OCI-LY3 (cell line): ENCODE results near the gene LMCD1.

Experiments used
- CTCF ChIP-seq: fragments of 200-600, 300-600 bp; sonication (generic); IDR thresholded peaks from 2 replicates; pipeline ENCODE4 v1.5.1; 2014; ENCODE audit warnings: antibody characterized with exemption, low read length, low read depth
- EZH2phosphoT487 ChIP-seq: fragments of 200-600 bp; shearing (Covaris generic); IDR thresholded peaks from 2 replicates; pipeline ENCODE4 v1.6.1; 2018; ENCODE audit warnings: antibody characterized with exemption, mixed run types, low read depth

DNA sequence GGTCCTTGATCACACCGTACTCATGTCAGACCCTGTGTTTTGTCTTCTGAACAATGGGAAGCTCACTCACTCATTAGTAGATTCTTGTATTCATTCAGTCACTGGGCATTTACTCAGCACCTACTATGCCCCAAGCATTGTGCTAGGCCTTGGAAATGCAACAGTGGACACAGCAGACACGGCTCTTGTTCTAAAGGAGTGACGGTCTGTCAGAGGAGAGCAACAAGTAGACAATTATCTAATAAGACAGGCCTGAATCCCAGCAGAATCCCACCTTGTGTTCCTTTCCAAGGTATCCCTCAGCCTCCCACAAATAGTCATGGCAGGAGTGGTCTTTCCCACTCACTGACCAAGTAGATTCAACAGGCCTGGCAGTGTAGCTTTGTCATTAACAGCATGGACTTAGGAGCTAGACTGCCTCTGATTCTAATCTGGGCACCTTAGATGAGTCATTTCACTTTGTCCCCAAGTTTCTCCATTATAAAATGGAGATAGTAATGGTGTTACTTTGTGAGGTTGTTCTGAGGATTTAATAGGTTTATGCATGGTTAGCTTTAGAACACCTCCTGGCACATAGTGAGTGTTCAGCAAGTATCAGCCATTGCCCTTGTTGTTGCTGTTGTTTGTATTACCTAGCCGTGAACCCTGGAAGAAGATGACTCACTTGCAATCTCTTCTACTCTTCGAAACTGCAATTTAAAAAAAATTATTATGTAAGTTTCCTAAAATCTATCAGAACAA is 73.9 kb downstream of the LMCD1 start:
- no peak for TF ChIP-seq CTCF
- no peak for TF ChIP-seq EZH2phosphoT487
